GM23338 (cell line): ENCODE measurements around the gene GGN. TPM values are rescaled to one million over a fixed set of nuclear protein-coding genes. Genes with fewer than 3 reads are reported as not detected.

Experiments used
- ATAC-seq: fragments of 200-7000 bp; cut with Tn5 transposase; 3 replicates; pipeline ENCODE4 v1.9.1; 2020
- DNase-seq: peaks from one replicate; pipeline ENCODE4 v3.0.0-alpha.2; 2015; ENCODE audit warnings: low spot score
- H2AFZ ChIP-seq: fragments of 200-600 bp; sonication (generic); 2 replicates; pipeline ENCODE4 v1.8.0; 2016; ENCODE audit warnings: antibody characterized with exemption, mild to moderate bottlenecking, moderate library complexity
- H3F3A ChIP-seq: fragments of 200-600 bp; sonication (generic); replicated peaks from 2 replicates; pipeline ENCODE4 v1.8.0; 2017; ENCODE audit warnings: antibody characterized with exemption, mixed run types, low read depth
- H3K27ac ChIP-seq: fragments of 200-600 bp; sonication (generic); 2 replicates; pipeline ENCODE4 v1.6.1; 2016; ENCODE audit warnings: low read depth
- H3K27me3 ChIP-seq: fragments of 200-600 bp; sonication (generic); 2 replicates; pipeline ENCODE4 v1.8.0; 2016; ENCODE audit warnings: mild to moderate bottlenecking, mixed run types, moderate library complexity; ENCODE audit not compliant: insufficient read depth
- H3K36me3 ChIP-seq: fragments of 200-600 bp; sonication (generic); 2 replicates; pipeline ENCODE4 v1.8.0; 2016; ENCODE audit warnings: mild to moderate bottlenecking; ENCODE audit not compliant: insufficient read depth
- H3K4me1 ChIP-seq: fragments of 200-600 bp; sonication (generic); 2 replicates; pipeline ENCODE4 v1.8.0; 2016; ENCODE audit warnings: mild to moderate bottlenecking, moderate library complexity; ENCODE audit not compliant: insufficient read depth
- H3K4me2 ChIP-seq: fragments of 200-600 bp; sonication (generic); 2 replicates; pipeline ENCODE4 v1.7.1; 2017; ENCODE audit warnings: mixed run types
- H3K4me3 ChIP-seq: fragments of 200-600 bp; sonication (generic); 2 replicates; pipeline ENCODE4 v1.6.1; 2016; ENCODE audit warnings: mixed run types
- H3K79me2 ChIP-seq: fragments of 200-600 bp; sonication (generic); replicated peaks from 2 replicates; pipeline ENCODE4 v1.8.0; 2017; ENCODE audit warnings: mild to moderate bottlenecking; ENCODE audit not compliant: insufficient read depth
- H3K9me2 ChIP-seq: fragments of 200-600 bp; sonication (generic); 2 replicates; pipeline ENCODE4 v1.8.0; 2017; ENCODE audit not compliant: insufficient read depth
- H4K20me1 ChIP-seq: fragments of 200-600 bp; sonication (generic); replicated peaks from 2 replicates; pipeline ENCODE4 v1.8.0; 2017; ENCODE audit warnings: mild to moderate bottlenecking; ENCODE audit not compliant: insufficient read depth
- H3K27ac Mint-ChIP-seq: 2 replicates; pipeline ENCODE4 v1.8.0; 2020; ENCODE audit warnings: inconsistent platforms, mild to moderate bottlenecking, moderate library complexity, mixed read lengths
- H3K27me3 Mint-ChIP-seq: 3 replicates; pipeline ENCODE4 v1.8.0; 2022; ENCODE audit warnings: low read depth, mild to moderate bottlenecking, moderate library complexity, mixed read lengths, inconsistent platforms; ENCODE audit not compliant: insufficient read depth, poor library complexity
- H3K36me3 Mint-ChIP-seq: 3 replicates; pipeline ENCODE4 v1.8.0; 2021; ENCODE audit warnings: low read depth, mild to moderate bottlenecking, inconsistent platforms, moderate library complexity, mixed read lengths
- H3K4me1 Mint-ChIP-seq: 3 replicates; pipeline ENCODE4 v1.8.0; 2020; ENCODE audit warnings: mild to moderate bottlenecking, inconsistent platforms, mixed read lengths
- H3K4me3 Mint-ChIP-seq: 3 replicates; pipeline ENCODE4 v1.8.0; 2021; ENCODE audit warnings: moderate library complexity, mild to moderate bottlenecking, inconsistent platforms, mixed read lengths
- H3K9me3 Mint-ChIP-seq: 3 replicates; pipeline ENCODE4 v1.8.0; 2020; ENCODE audit warnings: moderate library complexity, mild to moderate bottlenecking, inconsistent platforms, mixed read lengths
- CREB1 ChIP-seq: fragments of 250-450 bp; sonication (Bioruptor Pico); IDR thresholded peaks from 2 replicates; pipeline ENCODE4 v1.5.0; 2020; ENCODE audit warnings: low read depth, mild to moderate bottlenecking, moderate library complexity
- CTCF ChIP-seq, 2 experiments: fragments of 200-600 bp in 1 of 2; sonication (generic) in 1 of 2; conservative IDR thresholded peaks; 2 replicates each; pipeline versions ENCODE4 v1.5.1 to v1.6.1; 2016 to 2017; ENCODE audit warnings: antibody characterized with exemption in 2 of 2, low read depth in 2 of 2, mild to moderate bottlenecking in 2 of 2, moderate library complexity in 1 of 2
- EZH2 ChIP-seq: fragments of 200-600 bp; sonication (generic); IDR thresholded peaks from one replicate; pipeline ENCODE4 v1.8.0; 2017; ENCODE audit warnings: antibody characterized with exemption, mild to moderate bottlenecking, low read depth; ENCODE audit not compliant: unreplicated experiment
- EZH2phosphoT487 ChIP-seq: fragments of 200-600 bp; sonication (generic); IDR thresholded peaks from one replicate; pipeline ENCODE4 v1.8.1; 2018; ENCODE audit warnings: antibody characterized with exemption; ENCODE audit not compliant: unreplicated experiment
- JUNB ChIP-seq: IDR thresholded peaks from one replicate; pipeline ENCODE4 v1.6.1; 2016; ENCODE audit warnings: antibody characterized with exemption; ENCODE audit not compliant: unreplicated experiment
- NANOG ChIP-seq: IDR thresholded peaks from 2 replicates; pipeline ENCODE4 v1.6.1; 2016; ENCODE audit warnings: antibody characterized with exemption, borderline replicate concordance
- POLR2AphosphoS5 ChIP-seq: IDR thresholded peaks from 2 replicates; pipeline ENCODE4 v1.6.1; 2016; ENCODE audit warnings: antibody characterized with exemption, low read depth
- REST ChIP-seq: IDR thresholded peaks from one replicate; pipeline ENCODE4 v1.6.1; 2018; ENCODE audit warnings: antibody characterized with exemption; ENCODE audit not compliant: unreplicated experiment
- STAT1 ChIP-seq: IDR thresholded peaks from one replicate; pipeline ENCODE4 v1.6.1; 2016; ENCODE audit warnings: antibody characterized with exemption; ENCODE audit not compliant: unreplicated experiment
- ZNF114 ChIP-seq: fragments of 250-450 bp; sonication (Bioruptor Pico); IDR thresholded peaks from 2 replicates; pipeline ENCODE4 v1.5.0; 2020; ENCODE audit warnings: mild to moderate bottlenecking, moderate library complexity
- ZNF331 ChIP-seq: fragments of 250-450 bp; sonication (Bioruptor Pico); IDR thresholded peaks from 2 replicates; pipeline ENCODE4 v1.5.0; 2020; ENCODE audit warnings: low read depth, mild to moderate bottlenecking, moderate library complexity
- polyA plus RNA-seq: library from polyadenylated mRNA; unstranded; fragments of >200 nt; fragmentation: Nextera tagmentation; extraction: Ambion mirVana; gene quantifications from 2 replicates; pipeline ENCODE4 v1.2.1, GENCODE V29; 2016
- total RNA-seq: library from RNA; depleted of rRNA; stranded (reverse); fragments of >200 nt; shearing (Covaris generic); gene quantifications from 2 replicates; pipeline ENCODE4 v1.2.3, GENCODE V29; 2014
- TF ChIP-seq, protein P1 (sequence below): IDR thresholded peaks from 2 replicates; pipeline ENCODE4 v1.6.1; 2016; ENCODE audit warnings: antibody characterized with exemption
- TF ChIP-seq, protein P2 (sequence below): fragments of 250-450 bp; sonication (Bioruptor Pico); IDR thresholded peaks from 2 replicates; pipeline ENCODE4 v1.5.0; 2020; ENCODE audit warnings: mild to moderate bottlenecking, moderate library complexity

Gene GGN
- total and polyA plus RNA-seq, 2 experiments from 2014 or later, result 0.14 to 1.5 TPM

- no peaks in the 10 kb centered on the region; the same call in 2 of the 3 replicates for H3K4me1 Mint-ChIP-seq
- Histone ChIP-seq H2AFZ (no peak overlapping the region), H3K27ac (no peak overlapping the region), H3K27me3 (peaks cover 28% of the 10 kb centered on the region), H3F3A (no peaks in the 10 kb centered on the region), H3K4me3 (no peak overlapping the region), H3K36me3 (no peaks in the 10 kb centered on the region), H3K79me2 (no peaks in the 10 kb centered on the region), H3K9me2 (no peaks in the 10 kb centered on the region), H4K20me1 (no peaks in the 10 kb centered on the region; the same call in 1 of the 2 replicates), H3K4me2 (no peak overlapping the region), H3K4me1 (no peaks in the 10 kb centered on the region)
- H3K4me3 Mint-ChIP-seq, result peak overlapping the region; percentile 75; the same call in 2 of the 3 replicates
- DNase-seq, result no peak
- no peak for ATAC-seq
- no peak for TF ChIP-seq STAT1
- TF ChIP-seq ZNF331 (CRISPR knock-in tag), result no peak
- TF ChIP-seq, protein P1, sequence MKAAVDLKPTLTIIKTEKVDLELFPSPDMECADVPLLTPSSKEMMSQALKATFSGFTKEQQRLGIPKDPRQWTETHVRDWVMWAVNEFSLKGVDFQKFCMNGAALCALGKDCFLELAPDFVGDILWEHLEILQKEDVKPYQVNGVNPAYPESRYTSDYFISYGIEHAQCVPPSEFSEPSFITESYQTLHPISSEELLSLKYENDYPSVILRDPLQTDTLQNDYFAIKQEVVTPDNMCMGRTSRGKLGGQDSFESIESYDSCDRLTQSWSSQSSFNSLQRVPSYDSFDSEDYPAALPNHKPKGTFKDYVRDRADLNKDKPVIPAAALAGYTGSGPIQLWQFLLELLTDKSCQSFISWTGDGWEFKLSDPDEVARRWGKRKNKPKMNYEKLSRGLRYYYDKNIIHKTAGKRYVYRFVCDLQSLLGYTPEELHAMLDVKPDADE, result no peak
- no peak for TF ChIP-seq POLR2AphosphoS5
- TF ChIP-seq NANOG, result no peak
- no peak for TF ChIP-seq CTCF (conservative IDR thresholded peaks at IDR 0.05; ENCODE audit: low read depth in 2 of 2)
- no peak for TF ChIP-seq EZH2
- TF ChIP-seq, protein P2, sequence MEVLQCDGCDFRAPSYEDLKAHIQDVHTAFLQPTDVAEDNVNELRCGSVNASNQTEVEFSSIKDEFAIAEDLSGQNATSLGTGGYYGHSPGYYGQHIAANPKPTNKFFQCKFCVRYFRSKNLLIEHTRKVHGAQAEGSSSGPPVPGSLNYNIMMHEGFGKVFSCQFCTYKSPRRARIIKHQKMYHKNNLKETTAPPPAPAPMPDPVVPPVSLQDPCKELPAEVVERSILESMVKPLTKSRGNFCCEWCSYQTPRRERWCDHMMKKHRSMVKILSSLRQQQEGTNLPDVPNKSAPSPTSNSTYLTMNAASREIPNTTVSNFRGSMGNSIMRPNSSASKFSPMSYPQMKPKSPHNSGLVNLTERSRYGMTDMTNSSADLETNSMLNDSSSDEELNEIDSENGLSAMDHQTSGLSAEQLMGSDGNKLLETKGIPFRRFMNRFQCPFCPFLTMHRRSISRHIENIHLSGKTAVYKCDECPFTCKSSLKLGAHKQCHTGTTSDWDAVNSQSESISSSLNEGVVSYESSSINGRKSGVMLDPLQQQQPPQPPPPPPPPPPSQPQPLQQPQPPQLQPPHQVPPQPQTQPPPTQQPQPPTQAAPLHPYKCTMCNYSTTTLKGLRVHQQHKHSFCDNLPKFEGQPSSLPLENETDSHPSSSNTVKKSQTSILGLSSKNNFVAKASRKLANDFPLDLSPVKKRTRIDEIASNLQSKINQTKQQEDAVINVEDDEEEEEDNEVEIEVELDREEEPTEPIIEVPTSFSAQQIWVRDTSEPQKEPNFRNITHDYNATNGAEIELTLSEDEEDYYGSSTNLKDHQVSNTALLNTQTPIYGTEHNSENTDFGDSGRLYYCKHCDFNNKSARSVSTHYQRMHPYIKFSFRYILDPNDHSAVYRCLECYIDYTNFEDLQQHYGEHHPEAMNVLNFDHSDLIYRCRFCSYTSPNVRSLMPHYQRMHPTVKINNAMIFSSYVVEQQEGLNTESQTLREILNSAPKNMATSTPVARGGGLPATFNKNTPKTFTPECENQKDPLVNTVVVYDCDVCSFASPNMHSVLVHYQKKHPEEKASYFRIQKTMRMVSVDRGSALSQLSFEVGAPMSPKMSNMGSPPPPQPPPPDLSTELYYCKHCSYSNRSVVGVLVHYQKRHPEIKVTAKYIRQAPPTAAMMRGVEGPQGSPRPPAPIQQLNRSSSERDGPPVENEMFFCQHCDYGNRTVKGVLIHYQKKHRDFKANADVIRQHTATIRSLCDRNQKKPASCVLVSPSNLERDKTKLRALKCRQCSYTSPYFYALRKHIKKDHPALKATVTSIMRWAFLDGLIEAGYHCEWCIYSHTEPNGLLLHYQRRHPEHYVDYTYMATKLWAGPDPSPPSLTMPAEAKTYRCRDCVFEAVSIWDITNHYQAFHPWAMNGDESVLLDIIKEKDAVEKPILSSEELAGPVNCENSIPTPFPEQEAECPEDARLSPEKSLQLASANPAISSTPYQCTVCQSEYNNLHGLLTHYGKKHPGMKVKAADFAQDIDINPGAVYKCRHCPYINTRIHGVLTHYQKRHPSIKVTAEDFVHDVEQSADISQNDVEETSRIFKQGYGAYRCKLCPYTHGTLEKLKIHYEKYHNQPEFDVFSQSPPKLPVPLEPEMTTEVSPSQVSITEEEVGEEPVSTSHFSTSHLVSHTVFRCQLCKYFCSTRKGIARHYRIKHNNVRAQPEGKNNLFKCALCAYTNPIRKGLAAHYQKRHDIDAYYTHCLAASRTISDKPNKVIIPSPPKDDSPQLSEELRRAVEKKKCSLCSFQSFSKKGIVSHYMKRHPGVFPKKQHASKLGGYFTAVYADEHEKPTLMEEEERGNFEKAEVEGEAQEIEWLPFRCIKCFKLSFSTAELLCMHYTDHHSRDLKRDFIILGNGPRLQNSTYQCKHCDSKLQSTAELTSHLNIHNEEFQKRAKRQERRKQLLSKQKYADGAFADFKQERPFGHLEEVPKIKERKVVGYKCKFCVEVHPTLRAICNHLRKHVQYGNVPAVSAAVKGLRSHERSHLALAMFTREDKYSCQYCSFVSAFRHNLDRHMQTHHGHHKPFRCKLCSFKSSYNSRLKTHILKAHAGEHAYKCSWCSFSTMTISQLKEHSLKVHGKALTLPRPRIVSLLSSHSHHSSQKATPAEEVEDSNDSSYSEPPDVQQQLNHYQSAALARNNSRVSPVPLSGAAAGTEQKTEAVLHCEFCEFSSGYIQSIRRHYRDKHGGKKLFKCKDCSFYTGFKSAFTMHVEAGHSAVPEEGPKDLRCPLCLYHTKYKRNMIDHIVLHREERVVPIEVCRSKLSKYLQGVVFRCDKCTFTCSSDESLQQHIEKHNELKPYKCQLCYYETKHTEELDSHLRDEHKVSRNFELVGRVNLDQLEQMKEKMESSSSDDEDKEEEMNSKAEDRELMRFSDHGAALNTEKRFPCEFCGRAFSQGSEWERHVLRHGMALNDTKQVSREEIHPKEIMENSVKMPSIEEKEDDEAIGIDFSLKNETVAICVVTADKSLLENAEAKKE, result no peak
- TF ChIP-seq ZNF114 (CRISPR knock-in tag), result no peak
- no peak for TF ChIP-seq EZH2phosphoT487
- TF ChIP-seq JUNB, result no peak
- TF ChIP-seq CREB1 (CRISPR knock-in tag), result no peak
- TF ChIP-seq REST, result no peak
- no peaks in the 10 kb centered on the region; the same call in 2 of the 3 replicates for H3K9me3 Mint-ChIP-seq
- no peak overlapping the region for H3K27ac Mint-ChIP-seq
- H3K36me3 Mint-ChIP-seq, result peaks cover 3% of the 10 kb centered on the region; the same call in 1 of the 3 replicates
- H3K27me3 Mint-ChIP-seq, result peaks cover 25% of the 10 kb centered on the region
Measured at GRCh38 chr19:38404858-38405257, 17.0 kb upstream of the GGN start.
